Gastroesophageal sphincter (tissue), 3 donors: ENCODE data around the gene PRKCD.

Source experiments
- EP300 ChIP-seq: sonication (generic); formaldehyde crosslinking; IDR thresholded peaks from one replicate; pipeline ENCODE4 v1.6.1; 2017; ENCODE audit warnings: antibody characterized with exemption, mild to moderate bottlenecking
- TF ChIP-seq, protein P1 (sequence below), 4 experiments: fragments of 200-600 bp in 2 of 4; fragments of 450-650 bp in 2 of 4; sonication (generic) in 1 of 4; IDR thresholded peaks; one replicate each; pipeline ENCODE4 v1.5.1; 2017 to 2019; ENCODE audit warnings: antibody characterized with exemption in 4 of 4, mild to moderate bottlenecking in 2 of 4, moderate library complexity in 2 of 4

- no peak for TF ChIP-seq EP300
- TF ChIP-seq, protein P1, sequence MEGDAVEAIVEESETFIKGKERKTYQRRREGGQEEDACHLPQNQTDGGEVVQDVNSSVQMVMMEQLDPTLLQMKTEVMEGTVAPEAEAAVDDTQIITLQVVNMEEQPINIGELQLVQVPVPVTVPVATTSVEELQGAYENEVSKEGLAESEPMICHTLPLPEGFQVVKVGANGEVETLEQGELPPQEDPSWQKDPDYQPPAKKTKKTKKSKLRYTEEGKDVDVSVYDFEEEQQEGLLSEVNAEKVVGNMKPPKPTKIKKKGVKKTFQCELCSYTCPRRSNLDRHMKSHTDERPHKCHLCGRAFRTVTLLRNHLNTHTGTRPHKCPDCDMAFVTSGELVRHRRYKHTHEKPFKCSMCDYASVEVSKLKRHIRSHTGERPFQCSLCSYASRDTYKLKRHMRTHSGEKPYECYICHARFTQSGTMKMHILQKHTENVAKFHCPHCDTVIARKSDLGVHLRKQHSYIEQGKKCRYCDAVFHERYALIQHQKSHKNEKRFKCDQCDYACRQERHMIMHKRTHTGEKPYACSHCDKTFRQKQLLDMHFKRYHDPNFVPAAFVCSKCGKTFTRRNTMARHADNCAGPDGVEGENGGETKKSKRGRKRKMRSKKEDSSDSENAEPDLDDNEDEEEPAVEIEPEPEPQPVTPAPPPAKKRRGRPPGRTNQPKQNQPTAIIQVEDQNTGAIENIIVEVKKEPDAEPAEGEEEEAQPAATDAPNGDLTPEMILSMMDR (IDR thresholded peaks at IDR 0.05), result no peak
Observed at GRCh38 chr3:53126601-53127000, 34.4 kb upstream of the PRKCD start.
